GM18505 (cell line): ENCODE measurements around the gene TAF5.

Experiments used
- ATAC-seq: cut with Tn5 transposase; IDR thresholded peaks from one replicate; pipeline ENCODE4 v1.9.1; 2021; ENCODE audit not compliant: unreplicated experiment
- POLR2A ChIP-seq: IDR thresholded peaks from 4 replicates; pipeline ENCODE4 v1.6.1; 2011; ENCODE audit warnings: borderline replicate concordance; ENCODE audit not compliant: insufficient read depth, insufficient read length; ENCODE audit errors: extremely low read depth

Gene TAF5

GRCh38 chr10:103423748-103424147 is 56.0 kb downstream of the TAF5 start:
- TF ChIP-seq POLR2A: no peak
- no peak for ATAC-seq

GRCh38 chr10:103427866-103428265 is 60.1 kb downstream of the TAF5 start:
- TF ChIP-seq POLR2A: no peak

GRCh38 chr10:103428989-103429643 is 61.3 kb downstream of the TAF5 start:
- no peak for TF ChIP-seq POLR2A
- ATAC-seq: no peak

More at GRCh38 chr10:103427866-103428265, 60.1 kb downstream of the TAF5 start:
- ATAC-seq: no peak

- TF ChIP-seq POLR2A: no peak
- ATAC-seq: no peak
Observed at GRCh38 chr10:103429647-103430046, 61.9 kb downstream of the TAF5 start.

GRCh38 chr10:103431902-103432301 is 64.1 kb downstream of the TAF5 start:
- ATAC-seq: no peak

GRCh38 chr10:103433858-103434257 is 66.1 kb downstream of the TAF5 start:
- no peak for ATAC-seq
- TF ChIP-seq POLR2A: no peak

More at GRCh38 chr10:103431902-103432301, 64.1 kb downstream of the TAF5 start:
- no peak for TF ChIP-seq POLR2A
